GM12873 (cell line): ENCODE results near the gene ALG8.

ENCODE experiments used
- CTCF ChIP-seq: IDR thresholded peaks from 2 replicates; pipeline ENCODE4 v1.5.1; 2012; ENCODE audit warnings: low read depth, mild to moderate bottlenecking, moderate library complexity, low read length, control low read depth; ENCODE audit not compliant: insufficient read depth; ENCODE audit errors: missing control alignments

The ALG8 gene

GRCh38 chr11:78166855-78167469 is 27.5 kb upstream of the ALG8 start:
- no peak for TF ChIP-seq CTCF

GRCh38 chr11:78164471-78164870 is 25.0 kb upstream of the ALG8 start:
- no peak for TF ChIP-seq CTCF

GRCh38 chr11:78163828-78164227 is 24.4 kb upstream of the ALG8 start:
- TF ChIP-seq CTCF: no peak

- no peak for TF ChIP-seq CTCF
Measured at GRCh38 chr11:78161962-78162371, 22.5 kb upstream of the ALG8 start.

- no peak for TF ChIP-seq CTCF
Measured at GRCh38 chr11:78161346-78161745, 21.9 kb upstream of the ALG8 start.

- no peak for TF ChIP-seq CTCF
Measured at GRCh38 chr11:78160557-78160956, 21.1 kb upstream of the ALG8 start.

- TF ChIP-seq CTCF: no peak
Measured at GRCh38 chr11:78158987-78159652, 19.7 kb upstream of the ALG8 start.
